OCI-M1 (cell line): ENCODE results near the gene MSL1.

Experiments
- DNase-seq: peaks from one replicate; lab custom pipeline; 2025; lab: John Stamatoyannopoulos, UW

MSL1 gene

DNA sequence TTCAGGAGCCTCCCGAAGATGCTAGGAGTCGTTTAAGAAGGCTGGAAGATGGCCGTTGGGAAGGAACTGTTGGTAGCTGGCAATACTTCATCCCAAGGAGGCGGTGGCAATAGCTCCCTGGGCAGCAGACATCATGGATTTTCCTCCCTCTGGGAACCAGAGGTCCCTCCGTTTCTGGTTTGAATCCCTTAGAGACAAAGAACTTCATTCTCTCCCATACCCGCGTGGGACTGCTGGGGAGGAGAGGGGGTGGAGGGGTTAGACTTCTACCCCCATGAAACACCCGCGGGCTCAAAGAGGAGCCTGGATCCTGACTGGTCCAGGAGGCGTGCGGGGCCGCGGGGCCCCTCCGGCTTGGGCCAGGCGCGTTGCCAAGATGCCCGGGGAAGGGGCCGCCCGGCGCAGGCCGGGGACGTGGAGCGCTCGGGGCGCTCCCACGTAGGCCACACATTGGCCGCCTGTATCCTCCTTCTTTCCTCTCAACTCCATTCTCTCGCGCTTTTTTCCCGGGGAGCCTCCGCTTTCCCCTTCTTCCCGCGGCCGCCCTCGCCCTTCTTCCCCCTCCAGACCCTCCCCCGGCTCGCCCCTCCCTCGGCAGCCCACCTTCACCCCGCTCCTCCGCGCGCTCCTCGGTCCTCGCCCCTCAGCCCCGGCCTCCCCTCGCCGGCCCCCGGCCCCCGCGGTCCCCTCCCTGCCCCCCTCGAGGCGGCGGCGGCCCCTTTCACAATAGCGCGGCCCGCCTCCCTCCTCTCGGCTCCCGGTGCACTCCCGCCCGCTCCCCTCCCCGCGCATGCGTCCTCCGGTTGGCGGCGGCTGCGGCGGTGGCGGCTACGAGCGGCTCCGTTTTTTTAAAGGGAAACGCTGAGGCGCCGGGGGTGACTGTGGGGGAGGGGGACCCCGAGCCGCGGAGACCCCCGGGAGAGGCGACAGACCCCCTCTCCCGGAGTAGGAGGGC lies at the start of gene MSL1:
Gene MSL1 (plus strand): TSS at position 791 of the 955 bp plus-strand sequence. CDS start 642 bp downstream, outside the sequence.
- DNase-seq = peak; percentile 82

DNA sequence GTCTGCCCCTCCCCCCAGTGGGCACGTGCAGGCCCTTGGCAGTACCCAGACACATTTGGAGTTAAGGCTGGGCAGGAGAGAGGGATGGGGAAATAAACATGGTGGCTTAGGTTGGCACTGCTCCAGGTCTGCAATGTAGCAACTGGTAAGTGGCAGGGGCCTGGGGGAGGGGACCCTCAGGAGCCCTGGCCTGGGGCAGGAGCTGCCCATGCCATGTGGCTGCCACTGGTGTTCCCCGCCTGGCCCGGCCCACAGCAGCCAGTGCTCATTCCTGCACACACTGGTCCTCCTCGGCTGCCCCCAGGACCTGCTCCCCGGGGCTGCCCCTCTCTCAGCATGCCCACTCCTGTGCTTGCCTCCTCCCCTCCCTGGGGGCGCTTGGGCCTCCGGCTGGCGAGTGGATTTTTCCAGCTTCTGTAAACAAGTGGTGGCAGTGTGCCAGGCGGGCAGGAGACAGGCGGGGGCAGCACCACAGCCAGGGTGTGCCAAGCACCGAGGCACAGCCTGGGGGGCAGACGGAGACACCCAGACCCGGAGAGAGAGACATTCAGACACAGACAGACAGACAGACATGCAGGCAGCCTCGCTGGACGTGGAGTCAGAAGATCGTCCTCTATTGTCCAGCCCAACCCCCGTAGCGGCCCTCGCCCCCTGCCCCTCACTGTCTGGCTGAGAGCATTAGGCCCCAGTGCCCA lies 49.6 kb upstream of the MSL1 start:
- DNase-seq = peak; percentile 48

GRCh38 chr17:40072735-40073346 lies 48.9 kb upstream of the MSL1 start:
- peak; percentile 78 for DNase-seq

GRCh38 chr17:40073454-40074174 lies 48.2 kb upstream of the MSL1 start:
- no peak for DNase-seq

GRCh38 chr17:40074175-40074512 lies 47.6 kb upstream of the MSL1 start:
- no peak for DNase-seq

GRCh38 chr17:40074871-40075200 lies 46.9 kb upstream of the MSL1 start:
- no peak for DNase-seq

- peak; percentile 90 for DNase-seq
Observed at GRCh38 chr17:40075201-40075941, 46.4 kb upstream of the MSL1 start.

DNA sequence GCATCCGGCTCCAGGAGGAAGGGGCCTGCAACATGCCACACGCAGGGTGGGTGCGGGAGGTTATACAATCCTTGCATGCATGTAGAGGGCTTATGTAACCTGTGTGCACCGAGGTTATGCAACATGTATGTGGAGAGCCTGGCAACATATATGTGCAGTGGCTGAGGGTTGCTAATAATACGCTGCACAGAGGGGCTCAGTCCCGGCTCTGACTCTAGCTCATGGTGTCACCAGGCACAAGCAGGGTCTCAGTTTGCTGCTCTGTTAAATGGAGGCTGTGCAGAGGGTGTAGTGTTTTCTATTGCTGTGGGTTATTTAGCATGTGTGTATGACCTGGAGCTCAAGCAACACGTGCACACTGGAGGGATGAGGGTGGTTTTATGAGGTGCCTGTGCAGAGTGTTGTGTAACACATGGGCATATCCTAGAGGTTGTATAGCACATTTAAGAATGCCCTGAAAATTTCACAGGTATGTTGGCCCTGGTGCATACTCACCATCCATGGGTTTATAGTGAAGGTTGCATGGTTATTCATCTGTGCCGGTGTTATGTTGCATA lies 45.8 kb upstream of the MSL1 start:
- DNase-seq = no peak

DNA sequence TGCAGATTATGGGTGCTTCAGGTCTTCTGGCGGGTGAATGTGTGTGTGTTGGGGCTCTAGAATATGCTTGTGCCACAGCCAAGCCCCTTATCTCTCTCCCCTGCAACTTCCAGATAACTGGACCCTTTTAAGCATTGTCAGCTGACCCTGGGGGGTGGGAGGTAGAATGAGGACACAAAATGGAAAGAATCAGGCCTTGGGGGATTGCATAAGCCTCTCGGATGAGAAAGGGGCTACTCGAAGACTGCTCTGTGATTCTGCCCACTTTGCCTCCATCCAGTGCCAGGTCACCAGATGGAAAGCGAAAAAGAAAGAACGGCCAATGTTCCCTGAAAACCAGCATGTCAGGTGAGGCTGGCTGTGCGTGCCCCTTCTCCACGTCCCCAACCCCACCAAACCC lies 45.2 kb upstream of the MSL1 start:
- DNase-seq = peak; percentile 47

GRCh38 chr17:40079545-40079944 lies 42.2 kb upstream of the MSL1 start:
- DNase-seq = no peak

GRCh38 chr17:40084477-40084876 lies 37.3 kb upstream of the MSL1 start:
- no peak for DNase-seq

DNA sequence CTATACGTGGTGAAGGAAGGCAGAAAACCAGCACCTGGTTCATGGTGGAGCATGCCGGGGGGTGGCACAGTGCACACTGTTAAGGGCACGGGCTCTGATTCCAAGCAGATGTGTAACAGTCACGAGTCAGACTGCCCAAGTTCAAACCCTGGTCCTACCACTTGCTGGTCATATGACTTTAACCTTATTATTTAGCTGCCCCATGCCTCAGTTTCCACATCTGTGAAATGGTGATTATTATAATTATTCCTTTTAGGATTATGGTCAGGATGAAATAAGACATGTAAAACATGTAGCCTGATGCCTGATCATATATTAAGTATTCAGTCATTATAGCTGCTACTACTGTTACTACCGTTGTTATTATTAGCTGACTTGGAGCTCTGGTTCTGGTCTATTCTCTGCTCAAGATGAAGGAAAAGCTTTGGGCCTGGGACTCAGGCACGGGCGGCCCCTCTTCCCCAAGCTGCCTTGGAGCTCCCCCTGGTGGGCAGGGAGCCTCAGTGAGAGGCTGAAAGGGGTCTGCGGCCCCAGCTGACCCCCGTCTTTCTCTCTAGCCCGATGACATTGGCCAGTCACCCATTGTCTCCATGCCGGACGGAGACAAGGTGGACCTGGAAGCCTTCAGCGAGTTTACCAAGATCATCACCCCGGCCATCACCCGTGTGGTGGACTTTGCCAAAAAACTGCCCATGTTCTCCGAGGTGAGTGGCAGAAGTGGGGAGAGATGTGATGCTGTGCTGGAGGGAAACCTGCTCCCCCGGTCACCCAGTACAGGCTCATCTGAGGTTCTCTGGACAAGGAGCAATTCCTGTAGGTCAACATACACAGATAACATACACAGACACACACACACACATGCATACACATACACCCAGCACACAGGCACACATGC lies 35.4 kb upstream of the MSL1 start:
- DNase-seq = peak; percentile 66

DNA sequence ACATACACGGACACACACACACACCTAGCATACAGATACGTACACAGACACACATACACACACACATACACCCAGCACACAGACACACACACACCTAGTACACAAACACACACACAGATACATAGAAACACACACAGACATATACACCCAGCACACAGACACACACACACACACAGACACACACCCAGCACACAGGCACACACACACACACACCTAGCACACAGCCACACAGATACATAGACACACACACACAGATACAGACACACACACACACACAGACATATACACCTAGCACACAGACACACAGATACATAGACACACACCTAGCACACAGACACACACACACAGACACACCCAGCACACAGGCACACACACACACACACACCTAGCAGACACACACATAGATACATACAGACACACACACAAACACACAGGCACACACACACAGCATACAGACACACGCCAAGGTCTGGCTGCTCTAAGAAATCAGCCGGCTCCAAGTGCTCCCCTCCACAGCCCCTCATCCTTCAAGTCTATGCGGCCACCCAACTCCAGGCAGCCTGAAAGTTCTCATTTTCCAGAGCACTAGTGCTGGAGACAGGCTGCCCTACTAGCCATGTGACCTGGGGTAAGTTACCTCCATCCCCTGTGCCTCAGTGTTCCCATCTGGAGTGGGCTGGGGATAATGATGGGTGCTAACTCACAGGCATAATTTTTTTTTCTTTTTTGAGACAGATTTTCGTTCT lies 34.5 kb upstream of the MSL1 start:
- no peak for DNase-seq

- no peak for DNase-seq
Observed at GRCh38 chr17:40087903-40088718, 33.7 kb upstream of the MSL1 start.

DNA sequence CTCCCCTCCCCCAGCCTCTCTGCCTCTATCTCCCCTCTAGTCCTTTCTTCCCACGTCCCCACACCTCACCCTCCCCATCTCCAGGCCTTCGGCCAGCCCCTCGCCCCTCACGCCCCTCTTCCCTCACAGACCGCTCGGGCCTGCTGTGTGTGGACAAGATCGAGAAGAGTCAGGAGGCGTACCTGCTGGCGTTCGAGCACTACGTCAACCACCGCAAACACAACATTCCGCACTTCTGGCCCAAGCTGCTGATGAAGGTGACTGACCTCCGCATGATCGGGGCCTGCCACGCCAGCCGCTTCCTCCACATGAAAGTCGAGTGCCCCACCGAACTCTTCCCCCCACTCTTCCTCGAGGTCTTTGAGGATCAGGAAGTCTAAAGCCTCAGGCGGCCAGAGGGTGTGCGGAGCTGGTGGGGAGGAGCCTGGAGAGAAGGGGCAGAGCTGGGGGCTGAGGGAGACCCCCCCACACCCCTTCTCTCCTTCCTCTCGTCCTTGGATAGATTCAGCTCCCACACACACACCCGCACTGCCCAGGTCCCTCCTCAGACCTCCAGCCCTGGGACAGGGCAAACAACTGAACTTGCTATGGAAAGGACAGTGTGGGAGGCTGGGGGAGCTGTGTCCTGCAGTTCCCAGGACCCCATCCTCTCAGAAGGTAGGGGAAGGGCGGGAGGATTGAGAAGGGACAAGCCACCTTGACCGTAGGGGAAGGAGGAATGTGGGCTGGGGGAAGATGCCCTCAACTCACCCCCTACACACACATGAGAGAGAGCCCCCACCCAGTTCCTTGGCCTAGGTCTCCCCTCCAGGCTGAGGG lies 32.5 kb upstream of the MSL1 start:
- no peak for DNase-seq

DNA sequence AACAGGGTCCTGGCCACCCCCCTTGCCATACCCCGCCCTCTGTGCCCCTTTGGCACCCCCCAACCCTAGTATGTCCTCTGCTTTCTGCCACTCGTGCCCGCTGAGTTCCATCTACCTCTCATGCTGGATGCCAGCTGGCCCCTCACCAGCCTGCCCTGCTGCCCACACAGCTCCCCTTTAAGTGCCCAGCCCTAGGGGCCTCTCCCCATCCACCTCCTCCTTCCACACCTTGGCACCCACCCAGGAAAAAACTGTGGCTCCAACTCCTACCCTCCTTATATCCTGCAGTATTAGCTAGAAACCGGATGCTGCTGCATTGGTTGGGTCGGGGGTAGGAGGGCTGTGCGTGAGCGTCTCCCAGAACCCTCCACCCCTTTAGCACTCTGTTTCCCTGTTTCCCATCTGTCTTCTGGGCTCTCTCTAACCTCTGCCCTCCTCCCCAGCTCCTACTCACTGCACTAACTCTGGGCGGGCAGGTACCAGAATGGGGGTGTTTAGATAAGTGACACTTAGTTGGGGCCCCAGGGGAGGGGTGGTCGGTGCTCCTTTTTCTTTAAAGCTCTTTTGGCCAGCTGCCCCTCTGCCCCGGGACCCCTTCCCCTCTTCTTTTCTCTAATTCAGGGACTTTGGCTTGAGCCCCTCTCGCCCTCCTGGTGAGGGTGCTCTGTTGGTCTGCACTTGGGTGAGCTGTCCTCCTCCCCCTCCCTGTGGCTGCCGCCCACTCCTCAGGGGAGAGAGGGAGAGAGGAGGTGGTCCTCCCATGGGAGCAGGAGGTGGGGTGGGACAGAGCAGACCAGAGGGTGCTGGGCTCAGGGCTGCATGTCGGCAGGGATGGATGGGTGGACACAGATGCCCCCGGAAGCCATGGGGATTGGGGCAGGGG lies 31.3 kb upstream of the MSL1 start:
- no peak for DNase-seq
